Measurements from ENCODE around the gene ASPHD1.

The ASPHD1 gene

GRCh38 chr16:29947897-29948296 is 47.6 kb downstream of the ASPHD1 start:
- no peak for DNase-seq

GRCh38 chr16:29950806-29951461 is 50.6 kb downstream of the ASPHD1 start:
- no peak for DNase-seq

- DNase-seq, result no peak
Measured at GRCh38 chr16:29951625-29952365, 51.5 kb downstream of the ASPHD1 start.

Data from activated CD4-positive, alpha-beta T cell treated with anti-CD3 and anti-CD28 coated beads, Interleukin-2, amount 50 U/mL, for 16 hours (primary cell).